OCI-LY3 (cell line): Measurements from ENCODE around the gene ACOX3.

Source experiments
- EZH2phosphoT487 ChIP-seq: fragments of 200-600 bp; shearing (Covaris generic); IDR thresholded peaks from 2 replicates; pipeline ENCODE4 v1.6.1; 2018; ENCODE audit warnings: antibody characterized with exemption, mixed run types, low read depth
- TF ChIP-seq, protein P1 (sequence below): fragments of 200-600, 300-600 bp; sonication (generic); IDR thresholded peaks from 2 replicates; pipeline ENCODE4 v1.5.1; 2014; ENCODE audit warnings: antibody characterized with exemption, low read length, low read depth

DNA sequence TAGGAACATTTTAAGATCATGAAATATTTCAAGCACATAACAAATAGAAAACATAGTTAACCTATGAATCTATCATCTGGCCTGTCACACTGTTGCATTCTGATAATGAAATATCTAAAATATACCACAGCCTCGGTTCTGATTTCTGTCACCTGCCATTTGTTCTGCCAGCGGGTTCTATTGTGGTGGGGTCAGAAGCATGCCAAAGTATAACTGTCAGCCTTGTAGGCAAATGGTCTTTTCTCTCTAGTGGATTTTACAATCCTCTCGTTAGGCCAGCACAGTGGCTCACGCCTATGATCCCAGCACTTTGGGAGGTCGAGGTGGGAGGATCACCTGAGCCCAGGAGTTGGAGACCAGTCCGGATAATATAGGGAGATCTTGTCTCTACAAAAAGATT, 123.0 kb downstream of the ACOX3 start:
- TF ChIP-seq, protein P1, sequence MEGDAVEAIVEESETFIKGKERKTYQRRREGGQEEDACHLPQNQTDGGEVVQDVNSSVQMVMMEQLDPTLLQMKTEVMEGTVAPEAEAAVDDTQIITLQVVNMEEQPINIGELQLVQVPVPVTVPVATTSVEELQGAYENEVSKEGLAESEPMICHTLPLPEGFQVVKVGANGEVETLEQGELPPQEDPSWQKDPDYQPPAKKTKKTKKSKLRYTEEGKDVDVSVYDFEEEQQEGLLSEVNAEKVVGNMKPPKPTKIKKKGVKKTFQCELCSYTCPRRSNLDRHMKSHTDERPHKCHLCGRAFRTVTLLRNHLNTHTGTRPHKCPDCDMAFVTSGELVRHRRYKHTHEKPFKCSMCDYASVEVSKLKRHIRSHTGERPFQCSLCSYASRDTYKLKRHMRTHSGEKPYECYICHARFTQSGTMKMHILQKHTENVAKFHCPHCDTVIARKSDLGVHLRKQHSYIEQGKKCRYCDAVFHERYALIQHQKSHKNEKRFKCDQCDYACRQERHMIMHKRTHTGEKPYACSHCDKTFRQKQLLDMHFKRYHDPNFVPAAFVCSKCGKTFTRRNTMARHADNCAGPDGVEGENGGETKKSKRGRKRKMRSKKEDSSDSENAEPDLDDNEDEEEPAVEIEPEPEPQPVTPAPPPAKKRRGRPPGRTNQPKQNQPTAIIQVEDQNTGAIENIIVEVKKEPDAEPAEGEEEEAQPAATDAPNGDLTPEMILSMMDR: no peak
- TF ChIP-seq EZH2phosphoT487: no peak
